Cerebellar cortex (tissue), 1 donor: ENCODE measurements around the gene MTX1.
A peak's percentile ranks its signal among the peaks of the same experiment; 100 is the strongest.

Experiments
- DNase-seq: peaks from one replicate; pipeline ENCODE4 v3.0.0-alpha.2; 2015; ENCODE audit warnings: low spot score

MTX1 gene

GRCh38 chr1:155261852-155262673, 53.6 kb downstream of the MTX1 start, which contains the start of gene SCAMP3:
Gene SCAMP3, minus strand, starts transcription at chr1:155262360. Its CDS starts 209 bp downstream, at chr1:155262151.
- DNase-seq: peak; percentile 100

- no peak for DNase-seq
These were observed 54.6 kb downstream of the MTX1 start for GRCh38 chr1:155263067-155263466.
